Prostate gland (tissue), 2 donors: Measurements from ENCODE around the gene RPL18.

Experiments used
- POLR2A ChIP-seq: fragments of 450-650 bp; IDR thresholded peaks from one replicate; pipeline ENCODE4 v1.6.1; 2016; ENCODE audit warnings: antibody characterized with exemption, mild to moderate bottlenecking
- POLR2AphosphoS5 ChIP-seq: sonication (generic); formaldehyde crosslinking; IDR thresholded peaks from one replicate; pipeline ENCODE4 v1.6.1; 2017; ENCODE audit warnings: antibody characterized with exemption
- TF ChIP-seq, protein P1 (sequence below), 4 experiments: fragments of 200-600 bp in 2 of 4; fragments of 450-650 bp in 2 of 4; sonication (generic) in 2 of 4; IDR thresholded peaks; 1 replicate in 3 of 4; 2 replicates in 1 of 4; pipeline ENCODE4 v1.5.1; 2016 to 2019; ENCODE audit warnings: antibody characterized with exemption in 4 of 4, mild to moderate bottlenecking in 2 of 4, moderate library complexity in 2 of 4

DNA sequence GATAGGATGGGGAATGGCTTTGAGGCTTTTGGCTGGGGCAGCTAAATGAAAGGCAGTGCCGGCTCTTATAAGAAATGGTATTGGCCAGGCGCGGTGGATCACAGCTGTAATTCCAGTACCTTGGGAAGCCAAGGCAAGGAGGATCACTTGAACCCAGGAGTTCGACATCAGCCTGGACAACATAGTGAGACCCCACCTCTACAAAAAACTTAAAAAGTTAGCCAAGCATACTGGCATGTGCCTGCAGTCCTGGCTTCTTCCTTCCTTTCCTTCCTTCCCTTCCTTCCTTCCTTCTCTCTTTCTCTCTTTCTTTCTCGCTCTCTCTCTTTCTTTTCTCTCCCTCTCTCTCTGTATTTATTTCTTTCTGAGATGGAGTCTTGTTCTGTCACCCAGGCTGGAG lies 23.9 kb upstream of the RPL18 start:
- no peak for TF ChIP-seq POLR2A
- TF ChIP-seq, protein P1, sequence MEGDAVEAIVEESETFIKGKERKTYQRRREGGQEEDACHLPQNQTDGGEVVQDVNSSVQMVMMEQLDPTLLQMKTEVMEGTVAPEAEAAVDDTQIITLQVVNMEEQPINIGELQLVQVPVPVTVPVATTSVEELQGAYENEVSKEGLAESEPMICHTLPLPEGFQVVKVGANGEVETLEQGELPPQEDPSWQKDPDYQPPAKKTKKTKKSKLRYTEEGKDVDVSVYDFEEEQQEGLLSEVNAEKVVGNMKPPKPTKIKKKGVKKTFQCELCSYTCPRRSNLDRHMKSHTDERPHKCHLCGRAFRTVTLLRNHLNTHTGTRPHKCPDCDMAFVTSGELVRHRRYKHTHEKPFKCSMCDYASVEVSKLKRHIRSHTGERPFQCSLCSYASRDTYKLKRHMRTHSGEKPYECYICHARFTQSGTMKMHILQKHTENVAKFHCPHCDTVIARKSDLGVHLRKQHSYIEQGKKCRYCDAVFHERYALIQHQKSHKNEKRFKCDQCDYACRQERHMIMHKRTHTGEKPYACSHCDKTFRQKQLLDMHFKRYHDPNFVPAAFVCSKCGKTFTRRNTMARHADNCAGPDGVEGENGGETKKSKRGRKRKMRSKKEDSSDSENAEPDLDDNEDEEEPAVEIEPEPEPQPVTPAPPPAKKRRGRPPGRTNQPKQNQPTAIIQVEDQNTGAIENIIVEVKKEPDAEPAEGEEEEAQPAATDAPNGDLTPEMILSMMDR (IDR thresholded peaks at IDR 0.05): no peak
- TF ChIP-seq POLR2AphosphoS5: no peak
